A673 (cell line): Measurements from ENCODE around the gene SAG. TPM values are rescaled to one million over a fixed set of nuclear protein-coding genes. Genes with fewer than 3 reads are reported as not detected.

Experiments
- BruUV-seq: library from RNA; stranded (reverse); fragments of 400-500 nt; replicated peaks from 2 replicates; lab custom pipeline; 2021; lab: Mats Ljungman, UMichigan
- CTCF ChIA-PET: fragments of 300-600 bp; sonication (Branson Sonifier 250); formaldehyde crosslinking; loops from one replicate; lab custom pipeline; 2022; ENCODE audit warnings: antibody characterized with exemption; lab: Charles Lee
- POLR2A ChIA-PET: fragments of 300-600 bp; sonication (Branson Sonifier 250); formaldehyde crosslinking; loops from one replicate; lab custom pipeline; 2022; ENCODE audit warnings: antibody characterized with exemption; ENCODE audit not compliant: low non-redundant PET; lab: Charles Lee
- DNase-seq: peaks from one replicate; pipeline ENCODE4 v3.0.0-alpha.2; 2015; ENCODE audit warnings: low spot score
- H3K27ac ChIP-seq: fragments of 200-600 bp; sonication (generic); 2 replicates; pipeline ENCODE4 v1.5.1; 2016; ENCODE audit warnings: mixed run types, low read depth, mild to moderate bottlenecking, mixed read lengths, antibody characterized with exemption, low read length; ENCODE audit not compliant: poor library complexity, severe bottlenecking
- H3K27me3 ChIP-seq: fragments of 200-600 bp; sonication (generic); replicated peaks from 2 replicates; pipeline ENCODE4 v1.6.1; 2017; ENCODE audit warnings: mixed run types, low read depth, mild to moderate bottlenecking, mixed read lengths, antibody characterized with exemption, low read length; ENCODE audit not compliant: insufficient read depth, poor library complexity
- H3K36me3 ChIP-seq: fragments of 200-600 bp; sonication (generic); 2 replicates; pipeline ENCODE4 v1.6.1; 2016; ENCODE audit warnings: mixed run types, mild to moderate bottlenecking, mixed read lengths, antibody characterized with exemption, low read length; ENCODE audit not compliant: insufficient read depth, poor library complexity, severe bottlenecking
- H3K4me1 ChIP-seq: fragments of 200-600 bp; sonication (generic); 2 replicates; pipeline ENCODE4 v1.6.1; 2017; ENCODE audit warnings: mixed run types, mild to moderate bottlenecking, mixed read lengths, antibody characterized with exemption, low read length; ENCODE audit not compliant: insufficient read depth, poor library complexity, severe bottlenecking
- H3K4me3 ChIP-seq: fragments of 200-600 bp; sonication (generic); 2 replicates; pipeline ENCODE4 v1.5.1; 2016; ENCODE audit warnings: low read depth, mixed run types, mild to moderate bottlenecking, mixed read lengths, low read length; ENCODE audit not compliant: poor library complexity, severe bottlenecking
- H3K9me3 ChIP-seq: fragments of 200-600 bp; sonication (generic); 2 replicates; pipeline ENCODE4 v1.6.1; 2016; ENCODE audit warnings: mixed run types, low read depth, mild to moderate bottlenecking, mixed read lengths, antibody characterized with exemption, low read length; ENCODE audit not compliant: poor library complexity, severe bottlenecking
- CTCF ChIP-seq: fragments of 300-800, 200-600 bp; sonication (generic); conservative IDR thresholded peaks from 2 replicates; pipeline ENCODE4 v1.5.1; 2017; ENCODE audit warnings: low read depth, mild to moderate bottlenecking, antibody characterized with exemption, low read length, moderate library complexity, mixed read lengths
- EZH2 ChIP-seq: fragments of 200-600 bp; sonication (generic); IDR thresholded peaks from 2 replicates; pipeline ENCODE4 v1.6.1; 2017; ENCODE audit warnings: borderline replicate concordance, low read depth, mild to moderate bottlenecking, mixed read lengths, antibody characterized with exemption, low read length; ENCODE audit not compliant: poor library complexity, severe bottlenecking
- intact Hi-C: fragments of 100-400 bp; cut with micrococcal nuclease; formaldehyde crosslinking; loops from one replicate; pipeline ENCODE4 v1.10.0; 2022; ENCODE audit not compliant: unreplicated experiment
- total RNA-seq: library from RNA; stranded (reverse); gene quantifications from 2 replicates; pipeline ENCODE4 v1.2.3, GENCODE V29; 2021

The SAG gene
- total RNA-seq, 1 experiment from 2014 or later, result 1.3 TPM

- Histone ChIP-seq H3K27ac (no peak overlapping the region), H3K9me3 (no peaks in the 10 kb centered on the region), H3K36me3 (peaks cover 17% of the 10 kb centered on the region), H3K4me3 (no peak overlapping the region), H3K4me1 (peaks cover 11% of the 10 kb centered on the region), H3K27me3 (no peaks in the 10 kb centered on the region)
- no peak for DNase-seq
- TF ChIP-seq EZH2, result no peak
- no peak for TF ChIP-seq CTCF
- BruUV-seq, result no TSS peak
- ChIA-PET POLR2A (no interaction called here), CTCF (no interaction called here)
- intact Hi-C loops, result no loop called here
These were observed 60.0 kb downstream of the SAG start for GRCh38 chr2:233367586-233367985.

GRCh38 chr2:233368756-233369155 is 61.1 kb downstream of the SAG start:
- ChIA-PET POLR2A (no interaction called here), CTCF (no interaction called here)
- no peaks in the 10 kb centered on the region for H3K27me3 ChIP-seq
- H3K36me3 ChIP-seq, result peaks cover 17% of the 10 kb centered on the region
- DNase-seq, result no peak
- no TSS peak for BruUV-seq
- H3K9me3 ChIP-seq, result no peaks in the 10 kb centered on the region
- peaks cover 11% of the 10 kb centered on the region for H3K4me1 ChIP-seq
- no peak overlapping the region for H3K27ac ChIP-seq
- intact Hi-C loops, result no loop called here
- H3K4me3 ChIP-seq, result no peak overlapping the region
- TF ChIP-seq CTCF, result no peak
- no peak for TF ChIP-seq EZH2

GRCh38 chr2:233369462-233369861 is 61.8 kb downstream of the SAG start:
- TF ChIP-seq EZH2 (no peak), CTCF (no peak)
- Histone ChIP-seq H3K9me3 (no peaks in the 10 kb centered on the region), H3K27ac (no peak overlapping the region), H3K27me3 (no peaks in the 10 kb centered on the region), H3K36me3 (peaks cover 13% of the 10 kb centered on the region), H3K4me3 (no peak overlapping the region), H3K4me1 (peaks cover 11% of the 10 kb centered on the region)
- intact Hi-C loops, result no loop called here
- ChIA-PET CTCF (no interaction called here), POLR2A (no interaction called here)
- DNase-seq, result no peak
- no TSS peak for BruUV-seq
